ENCODE results near the gene ALPL.

- no peak for TF ChIP-seq EZH2 (IDR thresholded peaks at IDR 0.05; ENCODE audit: borderline replicate concordance, low read length)
- TF ChIP-seq CTCF (IDR thresholded peaks at IDR 0.05; ENCODE audit: low read length), result no peak
Measured at GRCh38 chr1:21537932-21538630, 28.9 kb downstream of the ALPL start.
